Glomerular visceral epithelial cell (primary cell): ENCODE measurements around the gene SGMS1.
"Not testable (repeated sequence)": the region's sequence is repeated elsewhere in the genome, so short reads cannot be mapped to it uniquely, and the experiment has no call there.

Experiments used
- DNase-seq: peaks from one replicate; pipeline ENCODE4 v3.0.0-alpha.2; 2016; ENCODE audit errors: extremely low spot score

Gene SGMS1

DNA sequence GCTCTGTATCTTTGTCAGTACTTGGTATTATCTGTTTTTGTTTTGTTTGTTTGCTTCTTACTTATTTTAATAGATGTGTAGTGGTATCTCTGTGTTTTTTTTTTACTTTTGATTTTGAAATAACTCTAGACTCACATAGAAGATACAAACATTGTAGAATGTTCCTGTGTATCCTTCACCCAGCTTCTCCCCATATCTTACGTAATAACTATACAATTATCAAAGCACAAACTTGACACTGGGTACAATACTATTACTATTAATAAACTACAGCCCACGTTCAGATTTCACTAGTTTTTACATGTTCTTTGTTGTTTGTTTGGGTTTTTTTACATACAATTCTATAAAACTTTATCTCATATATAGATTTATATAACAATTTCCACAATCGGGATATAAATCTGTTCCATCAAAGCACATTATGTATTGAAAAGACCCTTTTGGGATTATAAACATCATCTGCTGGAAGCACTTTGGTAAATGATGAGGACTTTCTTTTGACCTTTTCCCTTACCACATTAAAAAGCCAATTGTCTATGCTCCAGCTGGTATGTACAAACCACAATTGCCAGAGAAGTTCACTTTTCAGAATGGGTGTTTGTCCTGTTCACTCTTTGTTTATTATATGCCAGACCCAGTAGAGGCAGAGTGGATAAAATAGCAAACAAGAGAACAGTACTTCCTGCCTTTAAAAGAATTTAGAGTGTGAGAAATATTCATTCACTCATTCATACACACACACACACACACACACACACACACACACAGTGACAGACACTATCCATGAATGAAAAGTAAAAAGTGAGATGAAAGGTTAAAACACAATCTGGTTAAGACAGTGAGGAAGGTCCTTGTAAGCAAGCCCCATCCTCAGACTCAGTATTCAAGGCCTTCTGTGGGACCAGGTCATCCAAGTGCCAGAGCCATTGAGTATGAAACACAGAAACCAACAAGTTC lies 113.0 kb downstream of the SGMS1 start:
- DNase-seq = no peak

DNA sequence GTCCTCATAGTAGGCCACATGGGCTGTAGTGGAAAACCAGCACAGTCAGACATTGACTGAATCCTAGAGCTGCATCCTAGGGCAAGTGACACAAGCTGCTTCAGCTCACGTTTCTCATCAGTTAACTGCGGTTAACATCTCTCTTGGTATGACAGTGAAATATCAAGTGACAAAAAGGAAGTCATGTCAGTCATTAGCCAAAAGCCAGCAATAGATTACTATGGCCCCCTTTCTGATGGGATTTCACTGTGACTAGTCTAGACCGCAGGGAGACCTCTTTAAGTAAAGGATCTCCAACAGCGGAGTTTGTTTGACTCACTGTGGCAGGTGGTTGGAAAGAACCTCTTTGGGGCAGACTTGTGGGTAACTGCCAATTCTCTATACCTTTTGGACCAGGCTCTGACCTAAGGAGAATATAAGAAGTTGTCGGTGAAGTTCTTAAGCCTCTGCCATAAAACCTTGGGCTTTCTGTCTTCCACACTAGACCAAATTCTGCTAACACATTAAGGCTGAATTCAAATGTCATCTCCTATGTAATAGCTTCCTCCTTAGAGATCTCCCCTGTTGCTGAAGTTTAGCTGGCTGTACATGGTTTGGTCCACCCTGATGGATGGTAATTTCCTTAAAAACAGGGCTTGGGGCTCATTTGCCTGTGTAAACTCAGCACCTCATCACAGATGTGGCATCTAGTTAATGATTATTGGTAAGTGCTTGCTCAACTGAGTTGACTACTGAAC lies 115.3 kb downstream of the SGMS1 start:
- DNase-seq = peak; percentile 32

DNA sequence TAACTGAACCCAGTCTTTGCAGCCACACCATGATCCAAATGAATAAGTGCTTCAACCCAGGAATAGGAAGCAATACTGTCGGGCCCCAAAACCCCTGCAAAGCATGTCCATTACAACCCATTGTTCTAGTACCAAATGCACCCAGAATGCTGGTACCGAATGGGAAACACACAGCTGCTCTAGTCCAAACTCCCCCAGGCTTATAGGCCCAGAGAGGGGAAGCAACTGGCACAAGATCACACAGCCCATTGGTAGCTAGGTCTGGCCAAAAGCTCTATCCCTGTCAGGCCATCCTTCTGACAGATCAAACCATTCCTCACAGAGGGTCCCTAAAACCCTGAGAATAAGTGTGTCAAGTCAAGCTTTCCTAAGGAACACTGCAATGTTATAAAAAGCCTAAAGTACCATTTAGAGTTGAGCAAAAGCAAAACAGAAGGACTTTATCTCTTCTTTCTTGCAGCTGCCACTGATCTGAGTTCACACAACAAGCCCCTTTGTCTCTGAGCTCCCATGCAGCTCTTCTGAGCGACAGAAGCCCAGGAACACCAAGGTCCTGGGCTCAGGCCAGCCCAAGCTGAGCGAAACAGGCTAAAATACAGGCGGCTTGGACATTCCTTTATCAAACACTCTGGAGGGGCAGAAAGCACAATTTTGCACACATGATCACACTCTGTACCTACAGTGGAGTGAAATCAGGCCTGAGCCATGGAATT lies 116.7 kb downstream of the SGMS1 start:
- no peak for DNase-seq

DNA sequence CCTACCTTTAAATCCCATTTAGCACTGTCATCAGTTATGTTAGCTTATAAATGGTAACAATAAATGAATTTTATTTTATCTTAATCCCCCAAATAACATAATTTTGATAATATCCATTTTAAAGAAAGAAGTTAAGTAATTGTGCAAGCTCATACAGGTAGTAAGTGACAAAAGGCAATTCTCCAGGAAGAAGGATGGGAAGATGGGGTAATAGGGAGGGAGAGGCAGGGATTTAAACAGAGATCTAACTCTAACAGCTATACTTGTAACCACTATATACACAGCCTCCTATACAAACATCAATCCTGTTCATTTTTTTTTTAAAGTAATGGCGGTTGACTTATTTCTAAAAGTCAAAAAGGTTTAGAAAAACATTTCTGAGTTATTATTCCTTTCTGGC lies 119.4 kb downstream of the SGMS1 start:
- DNase-seq = no peak

DNA sequence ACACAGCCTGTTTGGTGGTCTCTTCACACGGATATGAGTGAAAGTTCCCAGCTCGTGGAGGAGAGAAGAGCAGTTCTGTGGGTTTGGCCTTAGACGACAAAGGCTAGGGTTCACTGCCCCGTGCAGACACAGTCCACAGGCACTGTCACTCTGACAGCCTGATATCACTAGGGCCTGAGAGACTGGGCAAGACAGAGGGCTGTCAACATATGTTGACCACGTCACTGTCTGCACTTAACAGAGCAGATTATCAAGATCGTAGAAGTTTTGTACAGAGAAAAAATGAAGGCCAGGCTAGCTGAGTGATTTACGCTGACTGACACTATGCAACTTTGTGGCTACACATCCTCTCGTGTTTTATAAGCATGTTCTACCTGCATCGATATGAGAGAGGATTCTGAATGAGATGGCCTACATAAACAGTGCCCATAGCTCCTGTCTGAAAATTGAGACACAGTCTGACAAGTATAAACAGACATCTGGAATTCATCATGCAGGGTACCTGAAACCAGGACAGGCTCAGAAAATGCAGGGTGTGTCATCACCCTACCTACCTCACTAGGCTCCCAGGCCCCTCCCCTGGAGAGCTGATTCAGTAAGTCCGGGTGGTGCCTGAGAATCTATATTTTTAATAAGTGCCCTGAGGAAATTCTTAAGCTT lies 120.0 kb downstream of the SGMS1 start:
- DNase-seq = no peak

DNA sequence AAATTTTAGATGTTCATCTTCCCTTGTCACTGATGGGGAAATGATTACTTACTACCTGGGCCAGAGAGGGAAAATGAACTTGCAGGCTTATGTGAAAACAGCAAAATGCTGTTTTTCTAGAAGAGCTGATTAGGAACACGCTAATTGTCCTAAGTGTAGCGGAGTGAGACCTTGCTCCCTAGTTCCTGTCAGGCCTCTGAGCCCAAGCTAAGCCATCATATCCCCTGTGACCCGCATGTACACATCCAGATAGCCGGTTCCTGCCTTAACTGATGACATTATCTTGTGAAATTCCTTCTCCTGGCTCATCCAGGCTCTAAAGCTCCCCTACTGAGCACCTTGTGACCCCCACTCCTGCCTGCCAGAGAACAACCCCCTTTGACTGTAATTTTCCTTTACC lies 120.6 kb downstream of the SGMS1 start:
- not testable (repeated sequence) for DNase-seq

DNA sequence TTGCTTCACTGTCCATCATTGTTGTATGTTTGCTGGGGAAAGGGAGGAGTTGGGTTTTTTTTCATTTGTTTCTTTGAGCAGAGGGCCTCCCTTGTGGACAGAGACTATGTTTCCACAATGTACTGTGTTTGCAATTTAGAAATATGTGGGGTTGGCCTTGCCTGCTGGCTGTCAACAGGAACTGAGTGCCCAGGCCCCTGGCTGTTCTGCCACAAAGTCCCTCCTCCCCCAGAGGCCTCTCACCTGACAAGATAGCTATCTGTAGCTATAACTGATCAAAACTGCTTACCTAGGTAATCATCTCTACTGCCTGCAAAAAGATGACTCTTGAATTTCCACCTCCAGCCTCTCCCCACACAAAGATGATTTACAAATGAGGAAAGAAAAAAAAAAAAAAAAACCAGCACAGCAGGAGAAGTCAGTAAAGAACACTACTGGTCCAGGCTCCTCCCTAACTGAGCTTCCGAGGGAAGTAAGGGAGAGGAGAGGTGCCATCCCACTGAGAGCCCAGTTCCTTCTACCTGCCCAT lies 121.8 kb downstream of the SGMS1 start:
- no peak for DNase-seq

DNA sequence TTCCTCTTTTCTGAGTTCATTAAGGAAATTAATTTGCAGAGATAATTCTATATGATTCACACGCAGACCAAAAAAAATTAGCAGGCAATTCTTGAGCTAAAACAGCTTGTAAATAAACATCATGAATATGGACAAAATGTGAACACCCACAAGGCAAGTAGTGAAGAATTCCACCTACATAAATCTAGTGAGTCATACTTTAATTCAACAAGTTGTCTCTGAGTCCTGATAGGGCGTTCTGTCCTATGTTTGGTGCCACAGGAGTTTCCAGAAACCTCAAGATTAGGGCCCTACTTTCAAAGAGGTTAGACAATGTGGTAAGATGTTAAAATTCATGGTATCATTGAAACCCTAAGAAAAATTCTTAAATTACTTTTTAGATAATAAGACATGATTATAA lies 122.3 kb downstream of the SGMS1 start:
- no peak for DNase-seq

DNA sequence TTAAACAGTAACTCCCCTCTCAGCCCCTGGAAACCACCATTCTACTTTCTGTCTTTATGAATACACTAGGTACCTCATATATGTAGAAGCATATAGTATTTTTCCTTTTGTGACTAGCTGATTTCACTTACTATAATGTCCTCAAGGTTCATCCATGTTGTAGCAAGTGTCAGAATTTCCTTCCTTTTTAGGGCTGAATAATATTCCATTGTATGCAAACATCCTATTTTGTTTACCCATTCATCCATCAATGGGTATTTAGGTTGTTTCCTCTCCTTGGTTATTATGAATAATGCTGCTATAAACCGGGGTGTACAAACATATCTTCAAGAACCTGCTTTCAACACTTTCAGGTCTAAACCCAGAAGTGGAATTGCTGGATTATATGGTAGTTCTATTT lies 125.3 kb downstream of the SGMS1 start:
- no peak for DNase-seq

DNA sequence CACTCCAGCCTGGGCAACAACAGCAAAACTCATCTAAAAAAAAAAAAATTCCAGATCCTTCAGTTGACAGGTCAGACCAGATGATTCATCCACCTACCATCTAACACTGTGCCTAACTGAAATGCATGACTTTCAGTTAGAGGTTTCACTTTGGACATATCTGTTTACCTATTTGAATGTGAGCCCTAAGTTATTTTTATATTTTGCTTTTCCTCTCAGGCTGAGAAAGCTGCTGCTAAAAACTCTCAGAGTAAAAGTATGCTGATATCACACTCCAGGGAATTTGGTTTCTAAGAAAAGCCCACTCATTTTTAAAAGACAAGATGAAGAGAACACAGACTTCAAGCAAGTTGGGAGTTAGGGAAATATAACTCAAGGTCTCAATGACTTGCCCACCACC lies 126.0 kb downstream of the SGMS1 start:
- DNase-seq = peak; percentile 33

DNA sequence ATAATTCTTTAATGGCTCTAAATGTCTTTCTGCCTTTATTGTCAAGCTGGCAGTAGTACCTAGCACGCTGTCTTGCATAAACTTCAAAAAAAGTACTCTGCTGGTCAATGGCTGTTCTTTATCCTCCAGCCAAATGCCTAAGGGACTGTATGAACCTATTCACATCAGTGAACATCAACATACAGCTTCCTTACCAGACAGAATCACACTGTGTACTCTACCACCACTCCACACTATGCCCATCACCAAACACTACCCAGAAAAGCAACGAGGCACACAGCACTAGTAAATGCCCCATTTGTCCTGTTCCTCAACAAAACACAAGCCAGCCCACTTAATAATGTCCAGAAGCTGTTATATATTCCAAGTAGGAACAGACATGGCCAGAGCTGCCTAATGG lies 127.5 kb downstream of the SGMS1 start:
- DNase-seq = no peak

DNA sequence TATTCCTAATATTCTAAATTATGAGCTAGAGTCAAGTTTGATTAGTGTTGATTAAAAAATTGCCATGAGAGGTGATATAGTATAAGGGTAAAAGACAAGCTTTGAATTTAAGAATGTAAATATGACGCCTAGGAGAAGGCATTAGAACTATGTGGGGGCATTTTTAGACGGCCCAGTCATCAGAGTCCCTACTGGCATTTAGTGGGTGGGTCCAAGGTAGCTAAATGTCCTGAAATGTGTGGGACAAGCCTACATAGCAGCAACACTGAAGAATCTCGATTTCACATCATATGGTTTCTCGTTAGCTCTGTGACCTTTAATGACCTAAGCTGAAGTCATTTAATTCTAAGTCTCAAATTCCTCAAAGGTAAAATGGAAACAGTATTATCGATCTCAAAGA lies 133.5 kb downstream of the SGMS1 start:
- no peak for DNase-seq

DNA sequence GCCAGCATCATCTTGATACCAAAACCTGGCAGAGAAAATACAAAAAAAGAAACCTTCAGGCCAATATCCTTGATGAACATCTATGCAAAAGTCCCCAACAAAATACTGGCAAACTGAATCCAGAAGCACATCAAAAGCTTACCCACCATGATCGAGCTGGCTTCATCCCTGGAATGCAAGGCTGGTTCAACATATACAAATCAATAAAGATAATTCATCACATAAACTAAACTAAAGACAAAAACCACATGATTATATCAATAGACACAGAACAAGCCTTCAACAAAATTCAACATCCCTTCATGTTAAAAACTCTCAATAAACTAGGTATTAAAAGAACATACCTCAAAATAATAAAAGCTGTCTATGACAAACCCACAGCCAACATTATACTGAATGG lies 139.2 kb downstream of the SGMS1 start:
- DNase-seq = not testable (repeated sequence)

DNA sequence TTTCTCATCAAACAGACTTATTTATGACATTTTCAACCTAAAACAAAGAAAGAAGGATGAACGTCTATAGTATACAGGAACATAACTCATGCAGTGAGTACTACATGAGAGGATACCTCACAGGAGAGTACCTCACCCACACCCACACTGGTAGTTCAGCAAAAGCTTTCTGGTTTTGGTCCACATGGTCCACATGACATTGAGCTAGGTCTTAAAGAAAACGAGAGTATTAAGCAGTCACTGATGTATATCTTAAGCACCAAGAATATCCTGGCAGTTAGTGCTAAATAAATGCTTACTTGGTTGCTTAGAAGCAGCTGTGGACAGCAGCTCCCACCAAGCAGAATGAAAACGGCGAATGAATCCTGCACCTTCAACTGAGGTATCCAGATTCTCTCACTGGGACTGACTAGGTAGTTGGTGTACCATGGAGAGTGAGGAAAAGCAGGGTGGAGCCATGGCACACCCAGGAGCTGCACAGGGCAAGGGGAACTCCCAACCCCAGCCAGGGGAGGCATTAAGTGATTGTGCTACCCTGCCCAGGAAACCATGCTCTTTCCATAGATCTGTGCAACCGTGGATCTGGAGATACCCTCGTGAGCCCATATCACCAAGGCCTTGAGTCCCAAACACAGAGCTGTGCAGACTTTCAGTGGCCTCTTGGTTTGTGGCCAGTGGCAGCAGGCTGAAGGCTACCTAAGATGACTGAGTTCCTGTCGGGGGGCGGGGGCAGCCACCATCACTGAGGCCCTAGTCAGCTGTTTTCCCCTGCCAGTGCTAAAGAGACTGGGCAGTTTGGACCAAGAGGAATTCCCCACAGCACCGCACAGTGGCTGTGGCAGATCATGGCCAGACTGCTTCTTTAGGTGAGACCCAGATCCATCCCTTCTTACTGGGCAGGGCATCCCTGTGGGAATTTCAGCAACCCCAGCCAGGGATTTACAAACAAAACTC lies 143.4 kb downstream of the SGMS1 start:
- DNase-seq = no peak

DNA sequence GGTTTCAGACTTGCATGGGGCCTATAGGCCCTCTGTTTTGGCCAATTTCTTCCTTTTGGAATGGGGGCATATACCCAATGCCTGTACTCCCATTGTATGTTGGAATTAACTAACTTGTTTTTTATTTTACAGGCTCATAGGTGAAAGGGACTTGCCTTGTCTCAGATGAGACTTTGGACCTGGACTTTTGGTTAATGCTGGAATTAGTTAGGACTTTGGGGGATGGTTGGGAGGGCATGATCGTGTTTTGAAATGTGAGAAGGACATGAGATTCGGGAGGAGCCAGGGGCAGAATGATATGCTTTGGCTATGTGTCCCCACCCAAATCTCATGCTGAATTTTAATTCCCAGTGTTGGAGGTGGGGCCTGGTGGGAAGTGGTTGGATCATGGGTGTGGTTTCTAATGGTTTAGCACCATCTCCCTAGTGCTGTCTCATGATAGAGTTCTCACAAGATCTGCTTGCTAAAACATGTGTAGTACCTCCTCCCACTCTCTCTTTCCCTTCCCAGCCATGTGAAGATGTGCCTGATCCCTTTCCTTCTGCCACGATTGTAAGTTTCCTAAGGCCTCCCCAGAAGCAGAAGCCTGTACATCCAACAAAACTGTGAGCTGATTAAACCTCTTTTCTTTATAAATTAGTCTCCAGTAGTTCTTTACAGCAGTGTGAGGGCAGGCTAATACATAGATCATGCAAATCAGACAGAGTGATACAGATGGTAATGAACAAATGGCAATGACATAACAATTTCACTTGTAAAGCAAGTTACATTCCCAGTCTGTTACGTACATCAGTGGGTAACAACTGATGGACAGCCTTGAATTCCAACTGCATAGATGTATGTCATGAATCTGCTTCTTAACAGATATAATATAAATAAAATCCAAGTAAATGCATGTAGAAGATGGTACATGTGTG lies 146.2 kb downstream of the SGMS1 start:
- DNase-seq = no peak

DNA sequence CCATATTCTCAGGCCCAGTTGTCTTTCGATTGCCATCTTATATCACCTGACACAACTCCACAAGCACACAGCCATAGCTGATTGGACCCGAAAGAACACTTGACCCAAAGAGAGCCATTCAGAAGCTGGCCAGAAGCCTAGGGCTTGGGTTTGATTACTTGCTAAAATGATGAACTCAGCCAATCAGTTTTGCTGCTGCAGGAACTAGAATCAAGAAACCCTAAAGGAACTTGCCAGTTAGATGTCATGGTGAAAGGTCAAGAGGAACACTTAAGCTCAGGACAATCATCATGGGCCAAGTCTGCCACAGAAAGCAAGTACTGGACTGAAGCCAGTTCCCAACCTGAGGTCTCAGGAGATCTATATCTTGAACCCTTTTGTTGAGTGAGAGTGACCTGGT lies 150.0 kb downstream of the SGMS1 start:
- DNase-seq = no peak

DNA sequence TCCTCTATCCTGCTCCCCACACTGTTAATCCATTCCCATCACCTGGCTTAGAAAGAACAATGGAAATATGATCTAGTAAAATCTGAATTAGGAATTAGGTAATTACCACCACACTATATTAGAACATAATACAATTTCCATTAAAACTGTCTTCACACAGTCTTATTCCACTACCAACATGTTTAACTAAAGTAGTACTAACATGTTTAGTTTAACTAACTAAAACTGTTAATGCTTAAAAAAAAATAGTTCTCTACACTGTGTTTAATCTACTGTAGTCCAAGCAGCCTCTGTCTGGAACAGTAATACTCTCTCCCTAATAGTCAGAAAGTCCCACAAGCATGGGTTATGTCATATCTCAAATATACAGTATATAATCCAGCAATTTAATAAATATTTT lies 150.8 kb downstream of the SGMS1 start:
- no peak for DNase-seq

DNA sequence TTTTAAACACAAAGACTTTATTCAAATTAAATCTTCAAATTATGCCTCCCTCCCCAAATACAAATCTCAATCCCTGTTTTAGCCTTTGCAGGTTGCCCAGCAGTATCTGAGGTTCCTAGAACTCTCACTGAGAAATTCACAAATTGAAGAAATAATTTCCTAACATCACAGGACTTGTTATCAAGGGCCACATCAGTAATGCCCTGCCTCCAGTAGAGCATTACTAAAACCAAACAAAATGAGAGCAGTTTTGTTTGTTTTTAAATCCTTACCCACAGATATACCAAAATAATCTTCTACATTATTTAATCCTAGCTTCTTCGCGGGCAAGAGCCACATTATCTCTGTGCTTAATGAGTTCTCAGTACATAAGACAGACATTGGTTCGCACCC lies 152.2 kb downstream of the SGMS1 start:
- no peak for DNase-seq

DNA sequence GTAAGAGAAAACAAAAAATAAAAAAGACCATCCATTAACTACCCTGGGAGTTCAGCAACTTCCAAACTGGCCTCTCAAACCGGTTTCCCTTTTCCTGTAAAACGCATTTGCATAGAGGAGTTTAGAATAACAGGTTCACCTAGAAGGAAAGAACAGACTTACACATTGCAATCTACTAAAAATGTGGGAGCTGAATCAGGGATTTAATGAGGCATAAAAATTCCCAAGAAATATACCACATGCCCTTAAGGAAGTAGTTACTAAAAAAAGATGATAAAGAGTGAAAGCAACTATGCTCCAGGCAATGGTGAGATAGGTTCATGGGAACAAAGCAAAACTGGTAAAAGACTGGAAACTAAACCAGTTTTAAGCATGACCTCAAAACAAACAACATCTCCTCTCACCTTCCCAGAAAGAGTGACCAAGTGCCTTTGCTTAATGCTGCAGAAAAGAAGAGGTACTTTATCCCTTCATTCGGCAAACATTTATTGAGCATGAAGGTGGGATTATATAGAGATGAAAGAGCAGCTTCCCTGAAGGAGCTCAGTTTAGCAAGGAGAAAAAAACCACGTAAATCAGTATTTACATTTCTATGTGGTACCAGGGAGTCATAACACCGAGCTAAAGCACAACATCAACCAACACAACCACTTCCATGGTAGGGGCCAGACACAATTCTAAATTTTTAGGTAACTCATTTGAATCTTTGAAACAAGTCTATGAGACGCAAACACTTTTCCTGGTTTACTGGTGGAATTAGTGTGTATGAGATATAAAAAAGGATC lies 152.8 kb downstream of the SGMS1 start:
- DNase-seq = peak; percentile 82
